HG02981 (cell line): Measurements from ENCODE around the gene AJUBA.
"Not testable (repeated sequence)": the region's sequence is repeated elsewhere in the genome, so short reads cannot be mapped to it uniquely, and the experiment has no call there.

ENCODE experiments used
- ATAC-seq: cut with Tn5 transposase; IDR thresholded peaks from one replicate; pipeline ENCODE4 v1.9.1; 2021; ENCODE audit warnings: mild to moderate bottlenecking, moderate library complexity; ENCODE audit not compliant: unreplicated experiment

Gene AJUBA

DNA sequence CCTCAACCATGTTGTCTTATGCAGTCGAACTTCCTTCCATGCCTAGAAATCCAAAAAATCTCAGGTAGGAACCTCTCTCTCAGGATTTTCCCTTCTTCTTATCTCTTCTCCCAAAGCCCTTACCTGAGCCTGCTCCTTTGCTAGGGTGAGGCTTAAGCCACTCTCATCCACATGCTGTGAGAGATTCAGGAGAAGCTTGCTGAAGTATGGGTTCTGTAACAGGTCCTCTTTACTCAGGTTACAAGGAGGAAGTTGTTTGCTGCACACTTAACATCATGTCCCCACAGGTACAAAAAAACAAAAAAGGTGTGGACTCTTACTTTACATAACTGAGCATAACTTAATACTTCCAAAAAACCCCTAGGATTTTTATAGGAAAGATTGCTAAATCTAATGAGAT, 29.9 kb downstream of the AJUBA start:
- no peak for ATAC-seq

DNA sequence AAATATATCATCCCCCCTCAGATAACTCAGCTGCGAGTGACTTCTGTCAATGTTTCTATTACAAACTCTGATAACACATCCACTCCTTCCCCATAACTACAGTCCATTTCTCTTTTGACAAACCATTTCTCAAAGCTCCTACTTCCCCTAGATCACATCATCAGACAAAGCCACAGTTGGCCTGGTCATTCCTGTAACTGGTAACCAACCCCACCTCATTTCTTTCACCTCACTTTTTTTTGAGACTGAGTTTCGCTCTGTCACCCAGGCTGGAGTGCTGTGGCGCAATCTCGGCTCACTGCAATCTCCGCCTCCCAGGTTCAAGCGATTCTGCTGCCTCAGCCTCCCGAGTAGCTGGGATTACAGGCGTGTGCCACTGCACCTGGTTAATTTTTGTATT, 30.6 kb downstream of the AJUBA start:
- ATAC-seq = not testable (repeated sequence)

DNA sequence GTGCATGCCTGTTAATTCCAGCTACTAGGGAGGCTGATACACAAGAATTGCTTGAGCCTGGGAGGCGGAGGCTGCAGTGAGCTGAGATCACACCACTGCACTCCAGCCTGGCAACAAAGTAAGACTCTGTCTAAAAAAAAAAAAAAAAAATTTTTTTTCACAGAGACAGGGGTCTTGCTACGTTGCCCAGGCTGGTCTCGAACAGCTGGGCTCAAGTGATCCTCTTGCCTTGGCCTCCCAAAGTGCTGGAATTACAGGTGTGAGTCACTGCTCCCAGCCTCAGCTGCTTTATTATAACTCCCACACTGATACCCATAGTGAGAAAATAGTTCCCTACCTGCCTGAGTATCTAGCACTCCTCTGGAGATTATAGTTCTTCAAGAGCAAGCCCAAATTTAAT, 36.7 kb downstream of the AJUBA start:
- no peak for ATAC-seq

DNA sequence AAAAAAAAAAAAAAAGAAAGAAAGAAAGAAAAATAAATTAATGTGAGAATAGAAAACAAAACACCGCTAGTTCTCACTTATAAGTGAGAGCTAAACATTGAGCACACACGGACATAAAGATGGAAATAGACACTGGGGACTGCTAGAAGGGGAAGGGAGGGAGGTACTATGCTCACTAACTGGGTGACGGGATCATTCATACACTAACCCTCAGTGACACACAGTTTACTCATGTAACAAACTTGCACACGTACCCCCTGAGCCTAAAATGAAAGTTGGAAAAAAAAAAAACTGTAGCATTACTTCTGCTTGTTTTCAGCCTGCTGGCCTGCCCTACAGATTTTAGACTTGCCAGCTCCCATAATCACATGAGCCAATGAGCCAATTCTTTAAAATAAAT, 42.7 kb downstream of the AJUBA start:
- ATAC-seq = no peak

DNA sequence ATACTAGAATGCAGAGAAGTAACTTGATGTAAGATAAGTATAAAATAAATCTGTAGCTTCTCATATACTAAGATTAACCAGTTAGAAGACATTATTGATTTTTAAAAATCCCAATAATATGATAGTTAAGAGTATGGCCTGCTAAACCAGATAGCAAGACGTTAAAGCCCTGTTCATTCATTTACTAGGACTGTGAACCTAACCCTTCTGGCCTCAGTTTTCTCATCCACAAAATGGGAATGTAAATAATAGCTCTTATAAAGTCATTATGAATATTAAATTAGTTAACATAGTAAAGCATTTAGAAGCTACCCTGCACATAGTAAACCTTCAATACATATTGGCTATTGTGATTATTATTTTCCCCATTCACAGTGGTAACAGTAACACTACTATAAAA, 47.2 kb downstream of the AJUBA start:
- no peak for ATAC-seq

DNA sequence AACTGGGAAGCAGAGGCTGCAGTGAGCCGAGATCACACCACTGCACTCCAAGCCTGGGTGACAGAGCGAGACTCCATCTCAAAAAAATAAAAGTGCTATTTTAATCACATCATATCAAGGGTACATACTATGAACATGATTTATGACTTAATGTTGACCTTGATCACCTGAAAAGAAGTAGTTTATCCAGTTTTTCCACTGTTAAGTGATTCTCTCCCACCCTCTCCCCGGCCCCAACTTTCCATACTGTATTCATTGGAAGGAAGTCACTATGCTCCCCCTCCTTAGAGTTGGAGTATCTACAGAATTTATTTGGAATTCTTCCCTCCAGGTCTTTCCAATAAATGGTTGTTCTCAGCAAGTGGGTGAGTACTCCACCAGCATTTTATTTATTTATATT, 50.2 kb downstream of the AJUBA start:
- ATAC-seq = no peak

DNA sequence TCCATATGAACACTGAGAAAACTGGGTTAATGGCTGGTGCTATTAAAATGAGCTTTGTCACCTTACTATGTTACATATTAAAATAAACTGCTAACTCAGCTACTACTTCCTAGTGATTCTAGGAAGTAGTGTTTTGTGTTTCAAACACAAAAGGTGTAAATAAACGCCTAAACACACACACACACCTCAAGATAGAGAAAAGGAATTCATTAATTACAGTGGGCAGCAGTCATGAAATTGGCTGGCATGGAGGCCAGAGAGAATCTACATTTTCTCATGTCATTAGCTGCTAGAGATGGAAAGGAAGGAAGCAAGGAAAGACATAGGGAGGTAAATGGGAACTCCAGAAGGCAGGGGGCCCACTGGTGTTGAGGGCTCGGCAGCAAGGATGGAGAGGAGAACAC, 52.4 kb downstream of the AJUBA start:
- ATAC-seq = peak; percentile 3

DNA sequence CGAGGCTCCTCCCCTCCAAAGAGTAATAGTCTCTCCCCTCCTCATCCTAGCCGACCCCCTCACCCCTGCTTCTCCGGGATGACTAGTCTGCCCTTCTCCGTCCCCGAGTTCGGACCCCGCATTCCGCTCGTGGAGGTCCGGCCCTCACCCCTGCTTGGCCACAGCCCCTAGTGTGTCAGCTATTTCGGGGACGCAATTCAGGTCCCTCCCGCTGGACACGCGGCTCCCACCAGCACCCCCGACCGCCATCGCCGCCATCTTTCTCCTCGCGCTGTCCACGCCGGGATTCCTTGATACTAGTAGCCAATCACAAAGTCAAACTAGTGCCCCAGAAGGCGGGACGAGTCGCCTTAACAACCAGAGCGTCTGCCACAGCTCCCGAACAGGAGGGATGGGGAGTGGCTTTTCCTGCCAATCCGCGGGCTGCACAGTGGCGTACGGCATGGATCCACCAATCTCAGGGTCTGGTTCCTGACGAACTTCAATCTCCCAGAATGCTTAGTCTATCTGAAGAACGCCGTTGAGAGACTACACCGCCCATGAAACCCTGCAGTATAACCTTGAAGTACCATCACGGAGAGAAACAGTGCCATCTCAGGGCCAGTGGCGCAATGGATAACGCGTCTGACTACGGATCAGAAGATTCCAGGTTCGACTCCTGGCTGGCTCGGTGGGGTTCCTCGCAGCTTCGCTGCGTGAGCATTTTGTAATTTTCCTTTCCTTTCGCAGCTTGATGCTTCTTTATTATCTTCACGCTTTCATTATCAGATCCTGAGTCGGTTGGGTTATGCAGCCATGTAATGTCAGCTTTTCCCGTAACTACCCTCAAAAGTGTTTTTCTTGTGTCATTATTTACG, 53.0 kb downstream of the AJUBA start, which contains the start of gene PRMT5:
TSS of gene PRMT5 (minus strand) at position 273 of the 857 bp plus-strand sequence. CDS start at position 258, 15 bp downstream.
- peak; percentile 87 for ATAC-seq

DNA sequence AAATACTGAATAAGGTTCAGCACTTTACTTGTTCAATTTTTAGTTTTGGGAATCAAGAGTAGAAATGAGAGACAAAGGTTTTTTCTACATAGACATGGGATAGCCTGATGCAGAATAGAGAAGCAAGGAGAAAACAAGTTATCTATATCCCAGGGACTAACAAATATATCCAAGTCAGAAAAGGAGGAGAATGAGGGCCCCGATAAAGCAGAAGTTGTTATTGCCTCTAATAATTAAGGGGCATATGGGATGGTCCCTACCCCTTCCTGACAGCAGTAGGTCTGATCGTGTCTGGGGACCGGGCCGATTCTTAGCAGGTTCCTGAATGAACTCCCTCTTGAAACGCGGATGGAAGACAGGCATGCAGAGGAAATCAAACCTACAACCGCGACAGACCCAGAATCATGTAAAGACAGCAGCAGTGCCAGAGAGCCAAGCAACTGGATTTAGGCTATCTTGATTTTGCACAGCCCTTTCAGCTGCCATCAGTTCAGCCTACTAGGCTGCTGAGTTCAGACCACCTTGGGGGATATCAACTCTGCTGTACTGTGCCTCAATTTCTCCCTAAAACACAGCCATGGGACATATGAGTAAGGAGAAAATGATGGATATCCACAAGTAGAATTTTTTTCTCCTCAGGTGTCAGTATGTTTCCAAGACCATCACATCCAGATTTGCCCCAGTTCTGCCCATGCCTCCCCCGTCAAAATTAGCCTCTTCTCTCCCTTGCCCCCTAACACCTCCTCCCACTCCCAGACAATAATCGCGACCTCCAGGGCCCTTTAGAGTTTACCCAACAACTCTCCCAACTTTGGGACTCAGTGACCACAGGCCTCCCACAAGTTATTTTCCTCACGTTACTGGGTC, 53.9 kb downstream of the AJUBA start:
- ATAC-seq = no peak

DNA sequence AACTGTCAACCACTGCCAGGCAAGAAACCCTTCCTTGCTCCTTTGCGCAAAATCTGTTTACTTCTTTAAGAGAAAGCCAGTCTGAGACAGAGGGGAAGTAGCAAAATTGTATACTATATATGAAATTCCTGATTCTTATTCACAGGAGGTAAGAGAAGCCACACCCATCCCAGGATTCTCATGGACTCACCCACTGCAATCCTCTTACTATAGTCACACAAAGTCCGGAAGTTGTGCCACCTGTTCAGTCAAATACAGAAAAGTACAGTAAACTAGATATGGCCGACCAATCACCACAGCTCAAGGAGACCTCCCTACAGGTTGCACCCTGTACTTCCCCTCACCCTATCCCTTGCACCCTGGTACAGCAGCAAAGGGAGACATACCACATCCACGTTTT, 56.0 kb downstream of the AJUBA start:
- ATAC-seq = no peak

DNA sequence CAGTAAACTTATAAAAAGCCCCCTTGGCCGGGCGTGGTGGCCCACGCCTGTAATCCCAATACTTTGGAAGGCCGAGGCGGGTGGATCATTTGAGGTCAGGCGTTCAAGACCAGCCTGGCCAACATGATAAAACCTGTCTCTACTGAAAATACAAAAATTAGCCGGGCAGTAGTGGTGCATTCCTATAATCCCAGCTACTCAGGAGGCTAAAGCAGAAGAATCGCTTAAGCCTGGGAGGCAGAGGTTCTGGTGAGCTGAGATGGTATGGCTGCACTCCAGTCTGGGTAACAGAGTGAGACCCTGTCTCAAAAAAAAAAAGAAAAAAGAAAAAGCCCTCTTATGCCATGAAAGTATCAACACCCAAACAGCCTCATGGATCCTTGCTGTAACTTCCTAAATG, 56.8 kb downstream of the AJUBA start:
- no peak for ATAC-seq

DNA sequence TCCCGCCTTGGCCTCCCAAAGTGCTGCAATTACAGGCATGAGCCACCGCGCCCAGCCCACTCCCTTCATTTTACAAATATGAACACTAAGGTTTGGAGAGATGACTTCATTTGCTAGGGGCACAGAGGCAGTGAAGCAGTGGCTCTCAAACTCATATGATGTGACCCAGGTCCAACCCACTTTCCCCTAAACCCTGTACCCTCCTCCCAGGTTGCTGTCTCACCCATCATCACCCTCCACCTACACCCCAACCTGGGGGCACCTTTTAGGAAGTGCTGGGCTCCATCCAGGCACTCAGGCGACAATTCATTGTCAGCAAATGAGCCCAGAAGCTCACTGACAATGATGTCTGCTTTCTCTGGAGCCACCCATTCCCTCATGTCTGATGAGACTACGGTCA, 58.6 kb downstream of the AJUBA start:
- no peak for ATAC-seq

DNA sequence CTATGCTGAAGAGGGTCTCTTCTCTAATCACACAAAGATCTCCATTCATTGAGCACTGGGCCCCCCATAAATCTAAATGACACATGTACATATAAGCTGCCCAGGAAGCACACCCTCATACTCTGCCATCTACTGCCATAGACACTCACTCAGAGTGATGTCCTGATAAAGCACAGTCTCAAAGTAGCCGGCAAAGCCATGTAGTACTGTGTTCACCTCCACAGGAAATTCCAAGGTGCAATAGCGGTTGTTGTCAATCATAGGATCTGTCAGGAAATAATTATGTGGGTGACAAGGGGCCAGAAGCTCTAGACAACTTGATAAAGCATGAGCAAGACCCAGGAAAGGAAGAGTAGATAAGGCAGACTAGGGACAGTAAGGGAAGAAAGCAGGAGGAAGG, 60.1 kb downstream of the AJUBA start:
- no peak for ATAC-seq
